Vagina (tissue), 2 donors: ENCODE results near the gene HEATR1. TPM values are rescaled to one million over a fixed set of nuclear protein-coding genes. Genes with fewer than 3 reads are reported as not detected.

Experiments
- DNase-seq, 2 donors: peaks; one replicate each; pipeline ENCODE4 v3.0.0-alpha.2; 2017; ENCODE audit errors: extremely low spot score in 2 of 2
- H3K27ac ChIP-seq: fragments of 200-600 bp; sonication (generic); one replicate; pipeline ENCODE4 v1.5.1; 2019
- H3K27me3 ChIP-seq: fragments of 200-600 bp; sonication (generic); one replicate; pipeline ENCODE4 v1.5.1; 2019
- H3K36me3 ChIP-seq, 2 donors: fragments of 200-600 bp; sonication (generic); one replicate each; pipeline ENCODE4 v1.5.1; 2017 to 2019
- H3K4me1 ChIP-seq: fragments of 200-600 bp; sonication (generic); one replicate; pipeline ENCODE4 v1.5.1; 2019
- H3K4me3 ChIP-seq, 2 donors: fragments of 200-600 bp; sonication (generic); 1 replicate in 1 of 2; 2 replicates in 1 of 2; pipeline ENCODE4 v1.5.1; 2016 to 2019
- H3K9me3 ChIP-seq: fragments of 200-600 bp; sonication (generic); one replicate; pipeline ENCODE4 v1.5.1; 2019
- POLR2A ChIP-seq, 2 donors: fragments of 450-650 bp; IDR thresholded peaks; one replicate each; pipeline ENCODE4 v1.6.1; 2017; ENCODE audit warnings: antibody characterized with exemption in 2 of 2, mild to moderate bottlenecking in 2 of 2, moderate library complexity in 2 of 2
- POLR2AphosphoS5 ChIP-seq, 2 donors: sonication (generic); formaldehyde crosslinking; IDR thresholded peaks; one replicate each; pipeline ENCODE4 v1.9.0; 2017; ENCODE audit warnings: antibody characterized with exemption in 2 of 2, mild to moderate bottlenecking in 2 of 2, low read depth in 1 of 2; ENCODE audit not compliant: insufficient read depth in 1 of 2
- intact Hi-C: fragments of 100-400 bp; cut with DNase I; formaldehyde crosslinking; loops from one replicate; pipeline ENCODE4 v1.15.1; 2023
- total RNA-seq: library from RNA; depleted of rRNA; stranded (reverse); fragments of >200 nt; gene quantifications from one replicate; pipeline ENCODE4 v1.2.3, GENCODE V29; 2016
- TF ChIP-seq, protein P1 (sequence below), 3 experiments: fragments of 450-650 bp in 2 of 3; fragments of 200-600 bp in 1 of 3; sonication (generic) in 1 of 3; IDR thresholded peaks; one replicate each; pipeline ENCODE4 v1.5.1; 2017 to 2019; ENCODE audit warnings: antibody characterized with exemption in 3 of 3, mild to moderate bottlenecking in 2 of 3, moderate library complexity in 2 of 3

HEATR1 gene
- total RNA-seq, 1 donor from 2014 or later: 24.1 TPM

DNA sequence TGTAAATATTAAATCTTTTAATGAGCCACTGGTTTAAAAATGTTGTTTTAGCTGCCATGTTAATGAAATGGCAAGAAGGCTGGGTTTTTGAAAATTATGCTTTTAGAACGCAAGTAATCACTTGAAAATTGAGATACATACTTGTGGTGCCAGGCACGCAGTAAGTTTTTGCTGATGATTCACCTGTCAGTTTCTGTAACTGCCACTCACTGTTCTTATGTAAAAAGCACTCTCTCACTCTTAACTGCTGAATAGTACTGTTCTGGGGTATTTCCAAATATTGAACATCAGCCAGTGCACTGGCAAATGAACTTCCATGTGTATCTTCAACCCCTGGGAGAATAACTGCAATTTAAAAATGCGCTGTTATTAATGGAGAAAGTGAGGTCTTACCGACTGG, 62.6 kb downstream of the HEATR1 start:
- Histone ChIP-seq H3K4me3 (no peak overlapping the region), H3K27ac (no peak overlapping the region), H3K4me1 (no peaks in the 10 kb centered on the region), H3K9me3 (no peaks in the 10 kb centered on the region), H3K27me3 (no peaks in the 10 kb centered on the region), H3K36me3 (peaks cover 0 to 74% of the 10 kb centered on the region in 2 donors)
- intact Hi-C loops: no loop called here
- no peak for DNase-seq
- no peak for TF ChIP-seq POLR2AphosphoS5 (IDR thresholded peaks at IDR 0.05; ENCODE audit: insufficient read depth in 1 of 2, low read depth in 1 of 2)
- no peak for TF ChIP-seq POLR2A (IDR thresholded peaks at IDR 0.05)
- TF ChIP-seq, protein P1, sequence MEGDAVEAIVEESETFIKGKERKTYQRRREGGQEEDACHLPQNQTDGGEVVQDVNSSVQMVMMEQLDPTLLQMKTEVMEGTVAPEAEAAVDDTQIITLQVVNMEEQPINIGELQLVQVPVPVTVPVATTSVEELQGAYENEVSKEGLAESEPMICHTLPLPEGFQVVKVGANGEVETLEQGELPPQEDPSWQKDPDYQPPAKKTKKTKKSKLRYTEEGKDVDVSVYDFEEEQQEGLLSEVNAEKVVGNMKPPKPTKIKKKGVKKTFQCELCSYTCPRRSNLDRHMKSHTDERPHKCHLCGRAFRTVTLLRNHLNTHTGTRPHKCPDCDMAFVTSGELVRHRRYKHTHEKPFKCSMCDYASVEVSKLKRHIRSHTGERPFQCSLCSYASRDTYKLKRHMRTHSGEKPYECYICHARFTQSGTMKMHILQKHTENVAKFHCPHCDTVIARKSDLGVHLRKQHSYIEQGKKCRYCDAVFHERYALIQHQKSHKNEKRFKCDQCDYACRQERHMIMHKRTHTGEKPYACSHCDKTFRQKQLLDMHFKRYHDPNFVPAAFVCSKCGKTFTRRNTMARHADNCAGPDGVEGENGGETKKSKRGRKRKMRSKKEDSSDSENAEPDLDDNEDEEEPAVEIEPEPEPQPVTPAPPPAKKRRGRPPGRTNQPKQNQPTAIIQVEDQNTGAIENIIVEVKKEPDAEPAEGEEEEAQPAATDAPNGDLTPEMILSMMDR (IDR thresholded peaks at IDR 0.05): no peak

DNA sequence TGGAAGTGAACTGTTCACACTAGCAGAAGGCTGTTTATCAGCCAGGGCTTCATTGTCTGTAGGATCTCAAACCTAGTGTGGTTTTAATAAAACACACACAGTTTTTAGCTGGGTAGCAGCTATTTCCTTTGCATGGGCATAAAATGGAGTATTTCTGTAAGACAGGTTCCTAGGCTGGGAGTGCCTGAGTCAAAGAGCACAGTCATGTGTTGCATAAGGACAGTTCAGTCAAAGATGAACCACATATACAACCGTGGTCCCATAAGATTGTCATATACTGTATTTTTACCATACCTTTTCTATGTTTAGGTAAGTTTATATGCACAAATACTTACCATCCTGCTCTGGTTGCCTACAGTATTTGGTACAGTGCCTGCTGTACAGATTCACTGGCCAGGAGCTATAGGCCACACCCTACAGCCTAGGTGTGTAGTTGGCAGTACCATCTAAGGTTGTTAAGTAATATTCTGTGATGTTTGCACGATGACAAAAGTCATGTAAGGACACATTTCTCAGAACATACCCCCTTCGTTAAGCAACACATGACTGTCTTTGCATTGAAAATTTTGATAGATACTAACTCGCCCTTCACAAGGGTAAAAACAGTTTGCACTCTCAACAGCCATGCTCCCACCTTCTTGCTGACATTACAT, 63.4 kb downstream of the HEATR1 start:
- Histone ChIP-seq H3K27me3 (no peaks in the 10 kb centered on the region), H3K36me3 (peaks cover 0 to 66% of the 10 kb centered on the region in 2 donors), H3K27ac (no peak overlapping the region), H3K4me3 (no peak overlapping the region), H3K4me1 (no peaks in the 10 kb centered on the region), H3K9me3 (no peaks in the 10 kb centered on the region)
- intact Hi-C loops: no loop called here
- TF ChIP-seq POLR2AphosphoS5 (IDR thresholded peaks at IDR 0.05; ENCODE audit: insufficient read depth in 1 of 2, low read depth in 1 of 2) (no peak), POLR2A (IDR thresholded peaks at IDR 0.05) (no peak)
- TF ChIP-seq, protein P1 (IDR thresholded peaks at IDR 0.05): no peak
- no peak for DNase-seq

DNA sequence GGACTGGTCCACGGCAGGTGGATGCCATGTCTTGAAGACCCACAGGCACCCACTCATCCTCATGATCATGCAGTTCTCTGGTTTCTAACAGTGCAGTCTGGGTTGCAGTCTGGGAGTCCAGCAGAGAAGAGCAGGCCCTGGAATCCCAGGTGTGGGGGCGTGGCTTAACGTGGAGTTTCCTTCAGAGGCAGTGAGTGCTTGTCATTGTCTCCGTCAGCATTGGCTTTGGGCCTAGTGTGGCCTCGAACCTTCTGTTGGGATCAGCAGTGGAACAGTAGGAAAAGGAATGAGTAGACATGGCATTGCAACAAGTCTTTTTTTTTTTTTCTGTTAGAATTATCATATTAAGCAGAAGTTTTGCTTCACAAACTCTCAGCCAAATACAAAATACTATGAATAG, 67.8 kb downstream of the HEATR1 start:
- Histone ChIP-seq H3K4me1 (no peaks in the 10 kb centered on the region), H3K27ac (no peak overlapping the region), H3K27me3 (no peaks in the 10 kb centered on the region), H3K9me3 (no peaks in the 10 kb centered on the region), H3K36me3 (peaks cover 0 to 23% of the 10 kb centered on the region in 2 donors), H3K4me3 (no peak overlapping the region)
- intact Hi-C loops: no loop called here
- no peak for TF ChIP-seq POLR2AphosphoS5 (IDR thresholded peaks at IDR 0.05; ENCODE audit: insufficient read depth in 1 of 2, low read depth in 1 of 2)
- no peak for TF ChIP-seq POLR2A (IDR thresholded peaks at IDR 0.05)
- TF ChIP-seq, protein P1 (IDR thresholded peaks at IDR 0.05): no peak
- DNase-seq: no peak

- Histone ChIP-seq H3K27me3 (no peaks in the 10 kb centered on the region), H3K9me3 (no peaks in the 10 kb centered on the region), H3K27ac (no peak overlapping the region), H3K36me3 (peaks cover 0 to 23% of the 10 kb centered on the region in 2 donors), H3K4me3 (no peak overlapping the region), H3K4me1 (no peaks in the 10 kb centered on the region)
- TF ChIP-seq POLR2A (IDR thresholded peaks at IDR 0.05) (no peak), POLR2AphosphoS5 (IDR thresholded peaks at IDR 0.05; ENCODE audit: insufficient read depth in 1 of 2, low read depth in 1 of 2) (no peak)
- TF ChIP-seq, protein P1 (IDR thresholded peaks at IDR 0.05): no peak
- DNase-seq: no peak
- intact Hi-C loops: no loop called here
Observed at GRCh38 chr1:236535662-236536161, 68.6 kb downstream of the HEATR1 start.

DNA sequence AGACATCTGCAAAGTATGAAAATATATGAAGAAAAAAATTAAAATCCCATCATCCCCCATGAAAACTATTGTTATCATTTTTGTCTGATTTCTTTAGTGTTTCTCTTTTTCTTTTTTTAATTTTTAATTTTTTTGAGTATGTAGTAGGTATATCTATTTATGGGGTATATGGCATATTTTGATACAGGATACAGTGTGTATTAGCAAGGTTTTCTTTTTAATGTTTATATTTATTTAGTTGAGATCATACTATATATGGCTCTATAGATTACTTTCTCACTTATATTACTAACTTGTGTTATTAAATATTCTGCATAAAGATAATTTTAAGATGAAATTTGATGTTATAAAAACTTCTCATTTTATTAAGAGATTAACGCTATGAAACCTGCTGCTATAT, 69.1 kb downstream of the HEATR1 start:
- Histone ChIP-seq H3K4me1 (no peaks in the 10 kb centered on the region), H3K27ac (no peak overlapping the region), H3K27me3 (no peaks in the 10 kb centered on the region), H3K9me3 (no peaks in the 10 kb centered on the region), H3K4me3 (no peak overlapping the region), H3K36me3 (peaks cover 0 to 21% of the 10 kb centered on the region in 2 donors)
- DNase-seq: no peak
- intact Hi-C loops: no loop called here
- no peak for TF ChIP-seq POLR2AphosphoS5 (IDR thresholded peaks at IDR 0.05; ENCODE audit: insufficient read depth in 1 of 2, low read depth in 1 of 2)
- TF ChIP-seq, protein P1 (IDR thresholded peaks at IDR 0.05): no peak
- TF ChIP-seq POLR2A (IDR thresholded peaks at IDR 0.05): no peak
